Memory B cell (primary cell): ENCODE data around the gene DTX3.

ENCODE experiments used
- ATAC-seq: fragments of 150-1000 bp; cut with Tn5 transposase; 2 replicates; pipeline ENCODE4 v1.10.0; 2021; ENCODE audit warnings: low read depth, mild to moderate bottlenecking, moderate library complexity
- DNase-seq, 2 donors: peaks; one replicate each; pipeline ENCODE4 v3.0.0; 2022; ENCODE audit warnings: low spot score in 2 of 2
- H3K27ac Mint-ChIP-seq: one replicate; pipeline ENCODE4 v1.8.0; 2022; ENCODE audit warnings: mild to moderate bottlenecking, moderate library complexity, mixed read lengths
- H3K27me3 Mint-ChIP-seq: one replicate; pipeline ENCODE4 v1.8.0; 2022; ENCODE audit warnings: mixed read lengths
- H3K36me3 Mint-ChIP-seq: one replicate; pipeline ENCODE4 v1.8.0; 2022; ENCODE audit warnings: mild to moderate bottlenecking, mixed read lengths
- H3K4me1 Mint-ChIP-seq: one replicate; pipeline ENCODE4 v1.8.0; 2022; ENCODE audit warnings: mixed read lengths
- H3K4me3 Mint-ChIP-seq: one replicate; pipeline ENCODE4 v1.8.0; 2022; ENCODE audit warnings: mild to moderate bottlenecking, moderate library complexity, mixed read lengths
- H3K9me3 Mint-ChIP-seq: one replicate; pipeline ENCODE4 v1.8.0; 2022; ENCODE audit warnings: mixed read lengths

The DTX3 gene

DNA sequence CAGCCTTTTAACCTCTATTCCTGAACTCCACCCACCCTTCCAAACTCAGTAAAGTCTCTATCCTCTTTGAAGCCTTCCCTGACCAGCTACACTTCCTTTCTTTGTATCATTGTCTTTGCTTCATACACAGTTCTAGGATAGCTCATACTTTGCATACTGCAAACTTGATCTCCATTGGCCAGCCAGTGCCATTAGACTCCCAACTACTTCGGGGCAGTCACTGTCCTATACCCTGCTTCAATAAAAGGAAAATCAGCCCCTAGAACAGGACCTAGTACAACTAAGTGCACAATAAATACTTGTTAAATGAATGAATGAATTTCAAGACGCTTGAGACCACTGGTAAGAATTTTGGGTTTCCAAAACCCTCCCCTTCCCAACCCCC is 14.2 kb upstream of the DTX3 start:
- Mint-ChIP-seq H3K27me3 (no peaks in the 10 kb centered on the region), H3K27ac (peak overlapping the region; percentile 12), H3K36me3 (no peaks in the 10 kb centered on the region), H3K9me3 (no peaks in the 10 kb centered on the region), H3K4me3 (peak overlapping the region; percentile 82), H3K4me1 (peaks cover 19% of the 10 kb centered on the region)
- ATAC-seq (no peak), DNase-seq (no peak)

DNA sequence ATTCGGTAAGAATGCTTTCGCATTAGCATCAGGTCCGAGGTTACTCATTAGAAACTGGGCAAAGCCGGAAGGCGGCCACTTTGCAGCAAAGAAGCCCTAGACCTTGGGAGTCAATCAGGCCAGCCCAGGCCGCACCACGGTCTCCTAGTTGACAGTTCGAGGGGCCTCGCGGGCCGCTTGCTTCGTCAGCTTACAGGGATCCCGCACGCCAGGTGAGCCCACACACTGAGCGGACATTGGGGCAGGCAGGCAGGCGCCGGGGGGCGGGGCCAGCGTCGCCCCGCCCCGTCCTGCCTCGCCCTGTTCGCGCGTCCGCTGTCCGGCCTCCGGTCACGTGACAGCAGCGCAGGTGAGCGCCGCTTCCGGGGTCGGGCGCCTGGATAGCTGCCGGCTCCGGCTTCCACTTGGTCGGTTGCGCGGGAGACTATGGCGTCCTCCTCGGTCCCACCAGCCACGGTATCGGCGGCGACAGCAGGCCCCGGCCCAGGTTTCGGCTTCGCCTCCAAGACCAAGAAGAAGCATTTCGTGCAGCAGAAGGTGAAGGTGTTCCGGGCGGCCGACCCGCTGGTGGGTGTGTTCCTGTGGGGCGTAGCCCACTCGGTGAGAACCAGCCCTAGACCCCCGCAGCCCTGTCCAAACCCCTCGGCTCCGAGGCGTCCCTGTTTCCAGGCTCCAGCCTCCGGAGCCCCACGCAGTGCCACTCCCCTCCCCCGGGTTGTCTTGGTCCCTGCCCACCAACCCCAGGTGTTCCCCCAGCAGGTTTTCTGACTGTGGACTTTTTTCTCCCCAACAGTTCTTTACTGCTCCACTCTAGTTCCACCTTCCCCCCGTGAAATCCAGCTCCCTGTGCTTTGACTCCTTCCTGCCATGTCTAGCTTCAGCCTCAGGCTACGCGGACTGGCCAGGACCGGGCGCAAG is 13.5 kb upstream of the DTX3 start, which contains the start of gene PIP4K2C:
PIP4K2C (plus strand) TSS at position 329 of the 918 bp plus-strand sequence; CDS start at position 427, 98 bp downstream.
- Mint-ChIP-seq H3K36me3 (peaks cover 3% of the 10 kb centered on the region), H3K9me3 (no peaks in the 10 kb centered on the region), H3K4me1 (peaks cover 19% of the 10 kb centered on the region), H3K27me3 (no peaks in the 10 kb centered on the region), H3K4me3 (peak within 1 kb of the TSS; percentile 82), H3K27ac (peak within 1 kb of the TSS; percentile 12)
- DNase-seq (peak; percentile 49 to 68), ATAC-seq (peak; percentile 92)

DNA sequence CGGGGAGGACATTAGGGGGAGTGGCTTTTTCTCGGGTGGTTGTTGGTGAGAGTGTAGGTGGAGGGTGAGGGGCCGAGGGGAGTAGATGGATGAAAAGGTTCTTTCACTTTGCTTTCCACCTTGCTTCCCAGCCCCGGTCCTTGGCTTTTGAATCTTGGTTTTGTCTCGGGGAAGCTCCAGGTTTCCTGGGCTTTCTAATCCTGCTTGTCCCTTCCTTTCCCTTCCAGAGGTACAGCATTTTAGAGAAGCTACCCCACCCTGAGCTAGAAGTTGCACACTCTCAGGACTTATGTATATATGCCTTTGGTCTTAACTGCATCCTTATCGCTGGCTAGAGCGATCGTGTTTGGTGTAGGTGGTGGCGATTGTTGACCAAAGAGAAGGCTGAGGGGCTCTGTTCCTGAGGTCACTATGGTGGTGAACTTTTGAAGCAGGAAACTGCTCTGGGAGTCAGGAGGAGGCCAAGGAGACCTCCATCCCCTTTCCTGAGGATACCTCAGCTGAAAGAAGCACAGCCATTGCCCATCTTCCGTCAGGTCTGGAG is 12.8 kb upstream of the DTX3 start:
- Mint-ChIP-seq H3K9me3 (no peaks in the 10 kb centered on the region), H3K4me1 (peaks cover 19% of the 10 kb centered on the region), H3K27ac (peak overlapping the region; percentile 12), H3K36me3 (peaks cover 9% of the 10 kb centered on the region), H3K4me3 (peak overlapping the region; percentile 82), H3K27me3 (no peaks in the 10 kb centered on the region)
- ATAC-seq, result no peak
- DNase-seq, result no peak

DNA sequence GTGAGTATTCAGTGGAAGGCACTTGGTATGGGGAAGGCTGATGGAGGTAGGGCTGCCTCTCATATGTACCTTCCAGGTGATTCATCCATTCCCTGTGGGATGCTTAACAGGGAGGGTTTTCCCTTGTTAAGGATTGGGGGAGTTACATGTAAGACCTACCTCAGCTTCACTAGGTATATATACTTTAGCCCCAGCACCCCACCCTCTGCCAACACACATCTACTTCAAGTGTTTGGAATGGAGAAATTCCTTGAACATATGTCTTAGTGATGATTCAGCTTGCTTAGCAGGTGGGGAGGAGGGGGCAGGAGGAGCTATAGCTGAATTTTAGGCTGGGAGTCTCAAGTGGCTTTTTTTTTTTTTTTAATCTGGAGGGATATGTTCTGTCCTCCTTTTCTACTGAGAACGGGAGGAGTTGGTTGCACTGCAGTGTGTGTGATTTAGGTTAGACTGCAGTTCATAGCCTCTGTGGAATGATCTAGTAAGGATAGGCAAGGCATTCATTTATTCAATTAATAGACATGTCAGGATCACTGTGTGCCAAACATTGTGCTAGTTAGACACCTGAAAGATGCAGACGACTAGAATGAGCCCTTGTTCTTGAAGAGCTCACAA is 12.0 kb upstream of the DTX3 start:
- H3K36me3 Mint-ChIP-seq, result peaks cover 15% of the 10 kb centered on the region
- peak overlapping the region; percentile 82 for H3K4me3 Mint-ChIP-seq
- H3K27me3 Mint-ChIP-seq, result no peaks in the 10 kb centered on the region
- H3K27ac Mint-ChIP-seq, result no peak overlapping the region
- ATAC-seq, result no peak
- no peaks in the 10 kb centered on the region for H3K9me3 Mint-ChIP-seq
- H3K4me1 Mint-ChIP-seq, result peaks cover 19% of the 10 kb centered on the region
- DNase-seq, result no peak

DNA sequence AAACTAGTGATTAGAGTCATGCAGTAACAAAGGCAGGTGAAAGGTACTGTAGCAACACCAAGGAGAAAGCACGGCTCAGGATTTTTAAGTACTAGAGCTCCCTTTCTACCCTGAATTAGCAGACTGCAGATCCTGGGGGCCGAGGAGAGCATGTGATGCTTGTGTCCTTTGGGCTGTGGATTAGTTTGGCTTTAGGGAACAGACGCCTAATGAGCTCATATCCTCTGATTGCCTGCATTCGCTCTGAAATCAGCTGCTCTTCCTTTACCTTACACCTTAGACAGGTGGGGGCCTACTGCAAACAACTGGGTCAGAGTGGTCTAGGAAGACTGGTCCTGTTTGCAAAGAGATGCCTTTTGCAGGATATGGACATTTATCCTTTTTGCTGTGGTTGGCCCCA is 11.4 kb upstream of the DTX3 start:
- H3K27ac Mint-ChIP-seq, result no peak overlapping the region
- DNase-seq, result no peak
- peaks cover 19% of the 10 kb centered on the region for H3K4me1 Mint-ChIP-seq
- H3K27me3 Mint-ChIP-seq, result no peaks in the 10 kb centered on the region
- no peak for ATAC-seq
- H3K36me3 Mint-ChIP-seq, result peaks cover 17% of the 10 kb centered on the region
- H3K4me3 Mint-ChIP-seq, result no peak overlapping the region
- H3K9me3 Mint-ChIP-seq, result no peaks in the 10 kb centered on the region

DNA sequence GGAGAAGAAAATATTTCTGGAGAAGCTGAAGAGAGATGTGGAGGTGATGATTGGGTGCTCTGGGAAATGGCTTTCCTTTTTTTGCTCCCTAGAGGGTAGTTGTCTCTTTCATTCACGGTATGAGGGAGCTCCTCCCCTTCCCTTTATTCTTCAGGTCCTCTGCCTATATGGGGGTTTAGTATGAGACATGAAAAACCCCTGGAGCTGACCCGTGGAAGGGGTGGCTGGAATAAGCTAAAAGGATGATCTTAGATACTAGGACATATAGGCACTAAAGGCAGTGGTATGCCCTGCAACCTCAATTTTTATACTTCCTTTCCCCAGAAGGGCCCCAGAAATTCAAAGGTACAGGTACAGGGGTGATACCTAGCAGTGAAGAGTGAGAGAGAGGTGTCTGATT is 4.2 kb upstream of the DTX3 start:
- no peak overlapping the region for H3K4me3 Mint-ChIP-seq
- peaks cover 3% of the 10 kb centered on the region for H3K27me3 Mint-ChIP-seq
- no peak for DNase-seq
- no peak for ATAC-seq
- peaks cover 6% of the 10 kb centered on the region for H3K4me1 Mint-ChIP-seq
- H3K9me3 Mint-ChIP-seq, result no peaks in the 10 kb centered on the region
- peaks cover 43% of the 10 kb centered on the region for H3K36me3 Mint-ChIP-seq
- no peak overlapping the region for H3K27ac Mint-ChIP-seq

DNA sequence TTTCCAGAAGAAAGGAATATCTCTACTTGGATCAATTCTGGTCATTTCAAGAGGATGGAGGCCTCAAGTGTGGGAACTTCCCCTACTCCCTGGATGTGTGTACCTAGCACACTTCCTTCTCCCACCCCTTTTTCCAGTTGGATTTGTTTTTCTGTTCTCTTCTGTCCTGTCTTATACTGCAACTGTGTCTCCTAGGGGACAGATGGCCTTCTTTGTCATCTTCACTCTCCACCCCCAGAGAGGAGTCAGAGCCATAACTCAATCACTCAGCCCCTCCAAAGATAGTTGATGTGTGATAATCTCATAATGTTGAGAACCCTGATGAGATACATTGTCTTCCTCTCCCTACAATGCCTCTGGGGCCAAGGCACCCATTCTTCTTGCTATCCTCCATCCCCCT is 2.1 kb upstream of the DTX3 start:
- no peak for ATAC-seq
- no peak for DNase-seq
- H3K27me3 Mint-ChIP-seq, result peaks cover 11% of the 10 kb centered on the region
- peaks cover 30% of the 10 kb centered on the region for H3K36me3 Mint-ChIP-seq
- peaks cover 6% of the 10 kb centered on the region for H3K4me1 Mint-ChIP-seq
- H3K9me3 Mint-ChIP-seq, result no peaks in the 10 kb centered on the region
- no peak overlapping the region for H3K4me3 Mint-ChIP-seq
- H3K27ac Mint-ChIP-seq, result no peak overlapping the region

DNA sequence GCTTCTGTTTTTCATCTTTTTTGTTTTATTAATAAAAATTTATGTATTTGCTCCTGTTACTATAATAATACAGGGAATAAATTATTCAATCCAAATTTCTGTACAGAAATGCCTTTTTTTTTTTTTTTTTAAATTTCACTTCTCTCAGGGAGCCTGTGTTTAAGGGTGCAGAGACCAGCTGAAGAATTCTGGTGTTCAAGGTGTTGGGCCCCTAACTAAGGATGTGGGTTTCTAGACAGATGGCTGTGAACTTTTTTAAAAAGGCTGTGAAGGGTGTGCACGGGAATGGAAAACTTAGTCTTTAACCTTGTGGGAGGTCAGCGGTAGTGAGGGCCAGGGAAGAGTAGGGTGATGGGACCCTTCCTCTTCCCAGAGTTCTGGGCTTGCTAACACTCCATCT is 1.3 kb upstream of the DTX3 start:
- Mint-ChIP-seq H3K4me3 (no peak overlapping the region), H3K27ac (no peak overlapping the region), H3K27me3 (peaks cover 15% of the 10 kb centered on the region), H3K36me3 (peaks cover 26% of the 10 kb centered on the region), H3K9me3 (no peaks in the 10 kb centered on the region), H3K4me1 (peaks cover 6% of the 10 kb centered on the region)
- DNase-seq (no peak), ATAC-seq (no peak)

DNA sequence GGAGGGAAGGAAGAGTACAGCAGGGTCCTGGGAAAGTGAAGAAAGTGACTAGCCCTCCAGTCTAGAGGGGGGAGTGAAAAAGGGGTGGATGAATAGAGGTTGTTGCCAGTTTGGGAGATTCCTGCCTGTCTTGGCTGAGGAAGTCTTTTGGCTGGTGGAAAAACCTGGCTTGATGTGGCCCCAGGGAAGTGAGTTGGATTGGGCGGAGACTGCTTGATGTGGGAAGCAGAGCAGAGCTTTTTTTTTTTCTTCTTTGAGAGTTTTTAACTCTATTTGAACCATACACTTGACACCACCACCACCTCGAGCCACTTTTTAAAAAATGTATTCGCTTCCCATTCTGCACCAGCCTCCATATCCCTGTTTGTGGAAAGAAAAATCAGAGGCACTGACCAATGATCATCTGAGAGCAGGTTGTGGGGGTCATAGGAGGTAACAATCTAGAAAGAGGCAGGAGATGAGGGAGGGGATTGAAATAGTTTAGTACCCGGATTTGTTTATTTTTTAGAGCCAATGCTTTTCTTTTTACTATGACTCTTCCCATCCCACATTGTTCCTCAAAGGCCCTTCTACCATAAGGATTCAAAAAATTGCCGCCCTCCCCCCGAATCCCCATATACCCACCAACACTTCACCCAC is 690 bp upstream of the DTX3 start:
- H3K4me3 Mint-ChIP-seq, result peak overlapping the region; percentile 81
- H3K4me1 Mint-ChIP-seq, result peaks cover 6% of the 10 kb centered on the region
- H3K9me3 Mint-ChIP-seq, result no peaks in the 10 kb centered on the region
- peaks cover 22% of the 10 kb centered on the region for H3K36me3 Mint-ChIP-seq
- DNase-seq (no peak), ATAC-seq (no peak)
- H3K27me3 Mint-ChIP-seq, result peaks cover 18% of the 10 kb centered on the region
- H3K27ac Mint-ChIP-seq, result no peak overlapping the region

DNA sequence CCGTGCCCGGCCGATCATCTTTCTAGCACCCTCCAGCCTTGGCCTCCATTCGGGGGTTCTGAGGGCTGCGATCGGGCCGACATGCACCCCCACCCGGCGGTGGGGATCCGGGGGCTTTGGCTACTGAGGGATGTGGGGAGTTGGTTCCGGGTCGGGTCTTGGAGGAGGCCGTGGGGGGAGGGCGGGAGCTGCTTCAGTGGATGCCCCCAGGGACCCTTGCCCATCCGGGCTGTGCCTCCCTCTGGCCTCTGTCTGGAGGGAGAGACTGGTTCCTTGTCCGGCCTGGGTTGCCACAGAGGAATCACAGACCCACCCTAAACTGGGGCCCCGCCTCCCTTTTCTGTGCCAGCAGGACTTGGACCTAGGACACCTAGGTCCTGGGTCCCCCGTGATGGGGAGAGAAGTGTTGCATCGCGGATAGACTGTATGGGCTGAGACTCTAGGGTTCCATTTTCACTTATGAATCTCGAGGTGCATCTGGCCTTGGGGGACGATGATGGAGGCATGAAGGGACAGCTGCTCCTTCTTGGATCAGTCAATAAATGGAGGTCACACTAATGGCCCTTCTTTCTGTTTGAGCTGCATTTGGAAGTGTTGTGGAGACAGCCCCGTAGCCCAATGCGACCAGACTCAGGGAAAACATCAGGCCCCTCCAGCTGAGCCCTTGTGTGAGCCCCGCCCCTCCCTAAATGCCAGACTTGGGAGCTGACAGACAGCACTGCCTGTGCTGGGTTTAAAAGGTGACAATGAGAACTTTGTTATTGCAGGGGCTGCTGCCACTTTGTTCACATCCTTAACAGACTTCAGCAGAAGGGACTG is 577 bp downstream of the DTX3 start:
- DNase-seq (no peak), ATAC-seq (peak; percentile 45)
- H3K27me3 Mint-ChIP-seq, result peaks cover 22% of the 10 kb centered on the region
- H3K27ac Mint-ChIP-seq, result no peak overlapping the region
- peaks cover 6% of the 10 kb centered on the region for H3K4me1 Mint-ChIP-seq
- H3K4me3 Mint-ChIP-seq, result peak overlapping the region; percentile 81
- peaks cover 14% of the 10 kb centered on the region for H3K36me3 Mint-ChIP-seq
- H3K9me3 Mint-ChIP-seq, result no peaks in the 10 kb centered on the region

DNA sequence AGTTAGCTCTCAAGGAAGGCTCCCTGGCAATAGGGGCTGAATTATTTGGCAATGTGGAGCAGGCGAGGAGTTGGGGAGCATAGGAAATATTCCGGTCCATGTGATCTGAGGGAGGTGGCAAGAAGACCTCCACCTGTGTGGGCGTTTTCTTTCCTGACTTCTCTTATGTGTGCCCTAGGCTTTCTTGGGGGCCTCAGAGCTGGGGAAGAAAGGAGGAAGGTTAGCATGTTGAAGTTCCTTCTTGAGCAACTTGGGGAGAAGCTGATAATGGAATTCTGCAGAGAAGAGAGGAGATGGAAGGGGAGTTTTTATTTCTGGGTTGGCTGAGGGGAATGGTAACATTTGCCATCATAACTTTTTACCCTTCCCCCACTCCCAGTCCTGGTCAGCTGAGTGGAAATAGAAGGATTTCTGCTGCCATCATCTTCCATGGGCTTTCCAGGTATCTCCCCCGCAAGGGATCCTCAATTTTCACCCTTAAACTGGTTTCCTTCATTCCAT is 1.2 kb downstream of the DTX3 start:
- H3K27ac Mint-ChIP-seq, result no peak overlapping the region
- no peaks in the 10 kb centered on the region for H3K9me3 Mint-ChIP-seq
- ATAC-seq, result no peak
- peaks cover 8% of the 10 kb centered on the region for H3K4me1 Mint-ChIP-seq
- peaks cover 11% of the 10 kb centered on the region for H3K36me3 Mint-ChIP-seq
- no peak for DNase-seq
- peaks cover 23% of the 10 kb centered on the region for H3K27me3 Mint-ChIP-seq
- H3K4me3 Mint-ChIP-seq, result no peak overlapping the region

DNA sequence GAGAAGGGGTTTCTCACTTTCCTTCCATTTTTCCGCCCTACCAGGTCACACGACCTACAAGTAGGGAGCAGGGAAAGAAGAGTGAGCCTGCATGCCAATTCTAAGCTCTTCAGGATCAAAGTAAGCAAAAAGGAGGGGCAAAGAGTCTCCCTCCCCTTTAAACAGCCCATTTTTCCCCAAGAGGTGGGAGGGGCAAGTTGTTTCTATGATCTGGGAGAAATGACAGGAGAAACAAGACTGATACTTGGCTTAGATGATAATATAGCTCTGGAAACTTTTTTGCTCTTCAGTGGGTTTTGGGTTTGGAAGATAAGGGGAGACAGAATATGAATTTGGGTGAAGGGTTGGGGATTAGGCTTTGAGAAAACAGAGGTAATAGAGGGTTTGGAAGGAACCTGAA is 1.8 kb downstream of the DTX3 start:
- Mint-ChIP-seq H3K27ac (no peak overlapping the region), H3K9me3 (no peaks in the 10 kb centered on the region), H3K4me3 (no peak overlapping the region), H3K27me3 (peaks cover 25% of the 10 kb centered on the region), H3K36me3 (peaks cover 11% of the 10 kb centered on the region), H3K4me1 (peaks cover 8% of the 10 kb centered on the region)
- DNase-seq, result no peak
- ATAC-seq, result no peak

DNA sequence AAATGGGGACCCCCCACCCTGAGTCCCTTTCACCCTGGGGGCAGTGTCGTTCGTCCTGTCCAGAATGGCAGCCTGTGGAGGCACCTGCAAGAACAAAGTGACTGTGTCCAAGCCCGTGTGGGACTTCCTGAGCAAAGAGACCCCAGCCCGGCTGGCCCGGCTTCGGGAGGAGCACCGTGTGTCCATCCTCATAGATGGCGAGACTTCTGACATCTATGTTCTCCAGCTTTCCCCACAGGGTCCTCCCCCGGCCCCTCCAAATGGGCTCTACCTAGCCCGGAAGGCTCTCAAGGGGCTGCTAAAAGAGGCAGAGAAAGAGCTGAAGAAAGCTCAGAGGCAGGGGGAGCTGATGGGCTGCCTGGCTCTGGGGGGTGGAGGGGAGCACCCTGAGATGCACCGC is 2.2 kb downstream of the DTX3 start:
- peaks cover 7% of the 10 kb centered on the region for H3K36me3 Mint-ChIP-seq
- DNase-seq, result no peak
- H3K4me3 Mint-ChIP-seq, result no peak overlapping the region
- H3K4me1 Mint-ChIP-seq, result peaks cover 8% of the 10 kb centered on the region
- H3K27me3 Mint-ChIP-seq, result peaks cover 25% of the 10 kb centered on the region
- ATAC-seq, result no peak
- no peaks in the 10 kb centered on the region for H3K9me3 Mint-ChIP-seq
- no peak overlapping the region for H3K27ac Mint-ChIP-seq
